ENCODE results near the gene CCDC15. TPM values are rescaled to one million over a fixed set of nuclear protein-coding genes. Genes with fewer than 3 reads are reported as not detected.
"Not testable (repeated sequence)": the region's sequence is repeated elsewhere in the genome, so short reads cannot be mapped to it uniquely, and the experiment has no call there.

The CCDC15 gene
- polyA plus RNA-seq, 3 donors, result 0.43 to 1.7 (median 0.60) TPM

GRCh38 chr11:124977006-124977405 lies 23.0 kb downstream of the CCDC15 start:
- WGBS, 3 donors, result 68 to 80% (median 72%) methylated on average over 2 of the region's 2 CpGs
- H3K27ac ChIP-seq (ENCODE audit: low read depth, low read length), result no peak overlapping the region

GRCh38 chr11:124978316-124978715 lies 24.3 kb downstream of the CCDC15 start:
- WGBS, 3 donors, result 93 to 98% (median 93%) methylated on average over 2 of the region's 2 CpGs
- no peak overlapping the region for H3K27ac ChIP-seq (ENCODE audit: low read depth, low read length)

GRCh38 chr11:124982043-124982442 lies 28.0 kb downstream of the CCDC15 start:
- no peak overlapping the region for H3K27ac ChIP-seq (ENCODE audit: low read depth, low read length)

GRCh38 chr11:124983674-124984511 lies 29.9 kb downstream of the CCDC15 start:
- WGBS, 3 donors, result 92 to 96% (median 94%) methylated on average over 17 of the region's 17 CpGs
- H3K27ac ChIP-seq (ENCODE audit: low read depth, low read length), result no peak overlapping the region

- H3K27ac ChIP-seq (ENCODE audit: low read depth, low read length), result no peak overlapping the region
- WGBS, 3 donors, result 97 to 98% (median 97%) methylated on average over 3 of the region's 3 CpGs
Measured at GRCh38 chr11:124984512-124984854, 30.5 kb downstream of the CCDC15 start.

- H3K27ac ChIP-seq (ENCODE audit: low read depth, low read length), result no peak overlapping the region
- 93 to 96% (median 93%) methylated on average over 1 of the region's 1 CpG for WGBS, 3 donors
Measured at GRCh38 chr11:124987096-124987495, 33.1 kb downstream of the CCDC15 start.

GRCh38 chr11:124988063-124988462 lies 34.1 kb downstream of the CCDC15 start:
- no peak overlapping the region for H3K27ac ChIP-seq (ENCODE audit: low read depth, low read length)
- WGBS, 3 donors, result 91 to 98% (median 92%) methylated on average over 3 of the region's 3 CpGs

- H3K27ac ChIP-seq (ENCODE audit: low read depth, low read length), result no peak overlapping the region
- WGBS, 3 donors, result 89 to 97% (median 97%) methylated on average over 2 of the region's 2 CpGs
Measured at GRCh38 chr11:125001079-125001778, 47.2 kb downstream of the CCDC15 start.

- H3K27ac ChIP-seq (ENCODE audit: low read depth, low read length), result no peak overlapping the region
- 89 to 96% (median 95%) methylated on average over 2 of the region's 2 CpGs for WGBS, 3 donors
Measured at GRCh38 chr11:125001849-125002248, 47.8 kb downstream of the CCDC15 start.

- 91 to 98% (median 93%) methylated on average over 2 of the region's 2 CpGs for WGBS, 3 donors
- H3K27ac ChIP-seq (ENCODE audit: low read depth, low read length), result no peak overlapping the region
Measured at GRCh38 chr11:125005491-125005890, 51.5 kb downstream of the CCDC15 start.

GRCh38 chr11:125016413-125016812 lies 62.4 kb downstream of the CCDC15 start:
- H3K27ac ChIP-seq (ENCODE audit: low read depth, low read length), result no peak overlapping the region

GRCh38 chr11:125020342-125020741 lies 66.3 kb downstream of the CCDC15 start:
- 31 to 91% (median 87%) methylated on average over 2 of the region's 2 CpGs for WGBS, 3 donors
- no peak overlapping the region for H3K27ac ChIP-seq (ENCODE audit: low read depth, low read length)

- H3K27ac ChIP-seq (ENCODE audit: low read depth, low read length), result no peak overlapping the region
Measured at GRCh38 chr11:125022551-125022950, 68.5 kb downstream of the CCDC15 start.

- WGBS, 3 donors, result 85 to 94% (median 90%) methylated on average over 2 of the region's 2 CpGs
- no peak overlapping the region for H3K27ac ChIP-seq (ENCODE audit: low read depth, low read length)
Measured at GRCh38 chr11:125025968-125026367, 72.0 kb downstream of the CCDC15 start.

GRCh38 chr11:125029431-125029830 lies 75.4 kb downstream of the CCDC15 start:
- not testable (repeated sequence) for H3K27ac ChIP-seq (ENCODE audit: low read depth, low read length)
- 89 to 100% (median 91%) methylated on average over 1 of the region's 1 CpG for WGBS, 3 donors

GRCh38 chr11:125036933-125037332 lies 82.9 kb downstream of the CCDC15 start:
- H3K27ac ChIP-seq (ENCODE audit: low read depth, low read length), result no peak overlapping the region
- WGBS, 3 donors, result 59 to 89% (median 78%) methylated on average over 1 of the region's 1 CpG

- H3K27ac ChIP-seq (ENCODE audit: low read depth, low read length), result no peak overlapping the region
- WGBS, 3 donors, result 91 to 95% (median 94%) methylated on average over 4 of the region's 4 CpGs
Measured at GRCh38 chr11:125049164-125049792, 95.3 kb downstream of the CCDC15 start.

GRCh38 chr11:125052047-125052446 lies 98.0 kb downstream of the CCDC15 start:
- no peak overlapping the region for H3K27ac ChIP-seq (ENCODE audit: low read depth, low read length)

- 79 to 89% (median 85%) methylated on average over 1 of the region's 1 CpG for WGBS, 3 donors
- H3K27ac ChIP-seq (ENCODE audit: low read depth, low read length), result no peak overlapping the region
Measured at GRCh38 chr11:125053167-125053566, 99.2 kb downstream of the CCDC15 start.

All from adipose tissue (tissue), 3 donors.